ENCODE data around the gene STC2.

DNA sequence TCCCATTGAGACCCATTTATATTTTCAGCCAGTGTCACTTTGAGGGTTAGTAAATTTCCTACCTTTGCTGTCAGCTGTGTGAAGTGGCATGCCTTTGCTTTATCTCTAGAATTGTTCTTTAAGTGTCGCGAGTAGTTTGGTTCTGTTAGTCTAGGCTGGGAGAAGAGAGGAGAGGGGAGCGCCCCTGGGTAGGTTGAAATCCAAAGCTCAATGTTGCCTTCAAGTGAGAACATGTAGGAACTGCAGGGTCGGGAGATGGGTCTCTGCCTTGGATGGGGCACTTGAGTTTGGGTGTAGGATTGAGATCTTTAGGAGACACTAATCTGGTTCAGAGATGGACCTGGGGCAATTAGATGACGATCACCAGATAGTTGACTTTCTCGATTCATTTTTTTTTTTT lies 46.3 kb downstream of the STC2 start:
- TF ChIP-seq POLR2A (IDR thresholded peaks at IDR 0.05) (no peak), POLR2AphosphoS5 (IDR thresholded peaks at IDR 0.05) (no peak)
- TF ChIP-seq, protein P1, sequence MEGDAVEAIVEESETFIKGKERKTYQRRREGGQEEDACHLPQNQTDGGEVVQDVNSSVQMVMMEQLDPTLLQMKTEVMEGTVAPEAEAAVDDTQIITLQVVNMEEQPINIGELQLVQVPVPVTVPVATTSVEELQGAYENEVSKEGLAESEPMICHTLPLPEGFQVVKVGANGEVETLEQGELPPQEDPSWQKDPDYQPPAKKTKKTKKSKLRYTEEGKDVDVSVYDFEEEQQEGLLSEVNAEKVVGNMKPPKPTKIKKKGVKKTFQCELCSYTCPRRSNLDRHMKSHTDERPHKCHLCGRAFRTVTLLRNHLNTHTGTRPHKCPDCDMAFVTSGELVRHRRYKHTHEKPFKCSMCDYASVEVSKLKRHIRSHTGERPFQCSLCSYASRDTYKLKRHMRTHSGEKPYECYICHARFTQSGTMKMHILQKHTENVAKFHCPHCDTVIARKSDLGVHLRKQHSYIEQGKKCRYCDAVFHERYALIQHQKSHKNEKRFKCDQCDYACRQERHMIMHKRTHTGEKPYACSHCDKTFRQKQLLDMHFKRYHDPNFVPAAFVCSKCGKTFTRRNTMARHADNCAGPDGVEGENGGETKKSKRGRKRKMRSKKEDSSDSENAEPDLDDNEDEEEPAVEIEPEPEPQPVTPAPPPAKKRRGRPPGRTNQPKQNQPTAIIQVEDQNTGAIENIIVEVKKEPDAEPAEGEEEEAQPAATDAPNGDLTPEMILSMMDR (IDR thresholded peaks at IDR 0.05): no peak

Data from transverse colon (tissue), 4 donors.